Endothelial cell of umbilical vein (primary cell): ENCODE results near the gene SLC12A7. TPM values are rescaled to one million over a fixed set of nuclear protein-coding genes. Genes with fewer than 3 reads are reported as not detected.

Experiments used
- BruUV-seq: library from RNA; stranded (reverse); fragments of 400-500 nt; replicated peaks from 2 replicates; lab custom pipeline; 2021; lab: Mats Ljungman, UMichigan
- CTCF ChIA-PET: fragments of 300-600, 350-600 bp; sonication (Branson Sonifier 250); formaldehyde crosslinking; loops from one replicate; lab custom pipeline; 2021; ENCODE audit warnings: antibody characterized with exemption, inconsistent platforms; lab: Charles Lee
- POLR2A ChIA-PET: fragments of 300-600, 350-600 bp; sonication (Branson Sonifier 250); formaldehyde crosslinking; loops from one replicate; lab custom pipeline; 2021; ENCODE audit warnings: antibody characterized with exemption, inconsistent platforms; lab: Charles Lee
- DNase-seq: peaks from one replicate; pipeline ENCODE4 v3.0.0-alpha.2; 2011; ENCODE audit warnings: low read depth, low spot score
- FAIRE-seq: peaks from 2 replicates; lab custom pipeline; 2011; peaks lifted over from hg19 to GRCh38; lab: Jason Lieb, UNC
- H2AFZ ChIP-seq: 2 replicates; pipeline ENCODE4 v1.6.0; 2012; ENCODE audit warnings: low read depth, low read length, control low read depth, inconsistent platforms
- H3K27ac ChIP-seq: 2 replicates; pipeline ENCODE4 v1.5.1; 2011; ENCODE audit warnings: low read depth, mild to moderate bottlenecking, control low read depth, low read length, moderate library complexity; ENCODE audit not compliant: insufficient read depth
- H3K27me3 ChIP-seq, 2 experiments: 2 replicates each; pipeline versions ENCODE4 v1.6.0 to v1.6.1; 2011; ENCODE audit warnings: low read length in 2 of 2, mixed read lengths in 1 of 2; ENCODE audit not compliant: control insufficient read depth in 2 of 2, insufficient read depth in 2 of 2
- H3K36me3 ChIP-seq, 2 experiments: 2 replicates in 1 of 2; 3 replicates in 1 of 2; pipeline ENCODE4 v1.5.1; 2011; ENCODE audit warnings: low read length in 2 of 2, mild to moderate bottlenecking in 1 of 2, moderate library complexity in 1 of 2; ENCODE audit not compliant: control insufficient read depth in 2 of 2, insufficient read depth in 2 of 2; ENCODE audit errors: extremely low read depth in 1 of 2
- H3K4me1 ChIP-seq: 3 replicates; pipeline ENCODE4 v1.5.1; 2011; ENCODE audit warnings: mild to moderate bottlenecking, low read length; ENCODE audit not compliant: control insufficient read depth, insufficient read depth; ENCODE audit errors: extremely low read depth
- H3K4me2 ChIP-seq: 2 replicates; pipeline ENCODE4 v1.6.1; 2011; ENCODE audit warnings: low read length, control low read depth, mixed read lengths; ENCODE audit not compliant: insufficient read depth
- H3K4me3 ChIP-seq, 3 experiments: fragments of 200-600 bp in 1 of 3; sonication (generic), shearing (Covaris generic) in 1 of 3; replicated peaks in 1 of 3; 2 replicates each; pipeline ENCODE4 v1.5.1; 2011 to 2016; ENCODE audit warnings: control low read depth in 3 of 3, low read length in 3 of 3, mild to moderate bottlenecking in 2 of 3, inconsistent platforms in 1 of 3, low read depth in 1 of 3, moderate library complexity in 1 of 3; ENCODE audit not compliant: insufficient read depth in 1 of 3
- H3K79me2 ChIP-seq: 2 replicates; pipeline ENCODE4 v1.6.0; 2012; ENCODE audit warnings: low read length, inconsistent platforms; ENCODE audit not compliant: control insufficient read depth, insufficient read depth
- H3K9ac ChIP-seq: replicated peaks from 2 replicates; pipeline ENCODE3; 2011; ENCODE audit warnings: low read length, control low read depth; ENCODE audit not compliant: insufficient read depth; ENCODE audit errors: extremely low read depth
- H3K9me1 ChIP-seq: replicated peaks from 3 replicates; pipeline ENCODE4 v1.6.0; 2011; ENCODE audit warnings: mild to moderate bottlenecking, low read length; ENCODE audit not compliant: control insufficient read depth, insufficient read depth; ENCODE audit errors: extremely low read depth
- H3K9me3 ChIP-seq: replicated peaks from 2 replicates; pipeline ENCODE4 v1.5.1; 2012; ENCODE audit warnings: low read length, inconsistent platforms; ENCODE audit not compliant: control insufficient read depth, insufficient read depth
- H4K20me1 ChIP-seq: replicated peaks from 2 replicates; pipeline ENCODE3; 2011; ENCODE audit warnings: mild to moderate bottlenecking, low read length; ENCODE audit not compliant: control insufficient read depth, insufficient read depth; ENCODE audit errors: extremely low read depth
- CTCF ChIP-seq, 2 donors: IDR thresholded peaks; 1 replicate in 1 of 2; 2 replicates in 1 of 2; pipeline ENCODE4 v1.5.1; 2011; ENCODE audit warnings: low read length in 2 of 2, mild to moderate bottlenecking in 2 of 2, moderate library complexity in 2 of 2, control low read depth in 1 of 2, inconsistent platforms in 1 of 2, low read depth in 1 of 2; ENCODE audit not compliant: insufficient read depth in 1 of 2; ENCODE audit errors: extremely low read depth in 1 of 2
- FOS ChIP-seq: IDR thresholded peaks from 2 replicates; pipeline ENCODE4 v1.6.1; 2011; ENCODE audit warnings: mild to moderate bottlenecking, low read length, moderate library complexity, borderline replicate concordance; ENCODE audit not compliant: insufficient read depth
- GATA2 ChIP-seq: IDR thresholded peaks from 2 replicates; pipeline ENCODE4 v1.7.0; 2011; ENCODE audit warnings: low read depth, mild to moderate bottlenecking, moderate library complexity, mixed read lengths, low read length; ENCODE audit not compliant: insufficient read length, insufficient read depth
- JUN ChIP-seq: IDR thresholded peaks from 2 replicates; pipeline ENCODE4 v1.6.1; 2011; ENCODE audit warnings: borderline replicate concordance, low read depth; ENCODE audit not compliant: insufficient read length, insufficient read depth
- MAX ChIP-seq: IDR thresholded peaks from 2 replicates; pipeline ENCODE4 v1.6.1; 2011; ENCODE audit not compliant: insufficient read depth, insufficient read length
- MYC ChIP-seq: IDR thresholded peaks from one replicate; pipeline ENCODE4 v1.6.1; 2011; ENCODE audit warnings: mild to moderate bottlenecking, low read depth, low read length
- POLR2A ChIP-seq: IDR thresholded peaks from 2 replicates; pipeline ENCODE4 v1.6.1; 2012; ENCODE audit warnings: low read depth, mild to moderate bottlenecking, control low read depth, low read length
- POLR2AphosphoS5 ChIP-seq: IDR thresholded peaks from 2 replicates; pipeline ENCODE4 v1.6.1; 2012; ENCODE audit warnings: low read depth, mild to moderate bottlenecking, control low read depth, low read length, moderate library complexity; ENCODE audit not compliant: insufficient read depth
- dilution Hi-C: fragments of 300-500 bp; cut with MboI; formaldehyde crosslinking; loops from one replicate; pipeline ENCODE4 v1.15.0; 2019; ENCODE audit warnings: low sequenced_read_pairs; ENCODE audit not compliant: extremely low pct_ligation_motif_present
- intact Hi-C: fragments of 100-400 bp; cut with micrococcal nuclease; formaldehyde crosslinking; loops from one replicate; pipeline ENCODE4 v1.10.0; 2022
- polyA plus RNA-seq, 4 experiments: library from polyadenylated mRNA; depleted of rRNA in 3 of 4; stranded (reverse) in 3 of 4; unstranded in 1 of 4; fragments of >200 nt; gene quantifications; 2 replicates each; pipeline versions ENCODE4 v1.2.1 to v1.2.3, GENCODE V29; 2011 to 2012; ENCODE audit warnings: missing spikeins in 1 of 4
- total RNA-seq: library from RNA; stranded (reverse); gene quantifications from 2 replicates; pipeline ENCODE4 v1.2.3, GENCODE V29; 2021

Gene SLC12A7
- total and polyA plus RNA-seq, 2 donors (not counting 3 experiments of a cell fraction or from before 2014, with no cell fraction given), result 16.4 to 38.8 TPM

- no peak overlapping the region for H2AFZ ChIP-seq
- no peaks in the 10 kb centered on the region for H4K20me1 ChIP-seq
- peaks cover 2 to 5% of the 10 kb centered on the region in 2 experiments for H3K36me3 ChIP-seq
- H3K27ac ChIP-seq, result no peak overlapping the region
- H3K4me2 ChIP-seq, result no peak overlapping the region
- H3K4me1 ChIP-seq, result no peaks in the 10 kb centered on the region
- FAIRE-seq, result no peak
- H3K9me3 ChIP-seq, result no peaks in the 10 kb centered on the region
- no peaks in the 10 kb centered on the region for H3K27me3 ChIP-seq
- TF ChIP-seq POLR2AphosphoS5 (no peak), JUN (no peak), CTCF (IDR thresholded peaks at IDR 0.05; ENCODE audit: extremely low read depth in 1 of 2, insufficient read depth in 1 of 2, low read depth in 1 of 2, low read length in 2 of 2) (no peak), FOS (no peak), MYC (no peak), POLR2A (no peak), MAX (no peak), GATA2 (no peak)
- no peak overlapping the region for H3K4me3 ChIP-seq
- intact Hi-C loops (no loop called here), dilution Hi-C loops (no loop called here)
- H3K9me1 ChIP-seq, result no peaks in the 10 kb centered on the region
- ChIA-PET CTCF (interaction anchor here (0.7 kb wide), 1 partner anchor 959 kb away, joined by 4 read pairs; no protein-coding TSS in a partner anchor), POLR2A (no interaction called here)
- no peak for DNase-seq
- H3K9ac ChIP-seq, result no peak overlapping the region
- BruUV-seq, result no TSS peak
- H3K79me2 ChIP-seq, result no peaks in the 10 kb centered on the region
Observed at GRCh38 chr5:1048861-1049838, 62.7 kb downstream of the SLC12A7 start.
